T-helper 17 cell (primary cell): Measurements from ENCODE around the gene IARS1. TPM values are rescaled to one million over a fixed set of nuclear protein-coding genes. Genes with fewer than 3 reads are reported as not detected.

ENCODE experiments used
- ATAC-seq: fragments of 150-1000 bp; cut with Tn5 transposase; 2 replicates; pipeline ENCODE4 v1.10.0; 2021; ENCODE audit warnings: mild to moderate bottlenecking, moderate library complexity
- DNase-seq, 3 donors: peaks; one replicate each; pipeline versions ENCODE4 v3.0.0 to v3.0.0-alpha.2; 2020 to 2021
- H3K9me3 ChIP-seq: one replicate; pipeline ENCODE4 v1.7.0; 2013; ENCODE audit warnings: low read length, mild to moderate bottlenecking; ENCODE audit not compliant: control insufficient read depth, poor library complexity, severe bottlenecking
- H3K27ac Mint-ChIP-seq: one replicate; pipeline ENCODE4 v1.8.0; 2022; ENCODE audit warnings: mild to moderate bottlenecking, moderate library complexity, mixed read lengths
- H3K27me3 Mint-ChIP-seq: one replicate; pipeline ENCODE4 v1.8.0; 2022; ENCODE audit warnings: mixed read lengths
- H3K36me3 Mint-ChIP-seq: one replicate; pipeline ENCODE4 v1.8.0; 2022; ENCODE audit warnings: low read depth, mixed read lengths
- H3K4me1 Mint-ChIP-seq: one replicate; pipeline ENCODE4 v1.8.0; 2022; ENCODE audit warnings: mild to moderate bottlenecking, mixed read lengths
- H3K4me3 Mint-ChIP-seq: one replicate; pipeline ENCODE4 v1.8.0; 2022; ENCODE audit warnings: mild to moderate bottlenecking, moderate library complexity, mixed read lengths
- total RNA-seq, 4 donors: library from RNA in 2 of 4; stranded (reverse) in 2 of 4; gene quantifications; one replicate each; pipeline ENCODE4 v1.2.3 and lab custom pipeline; 2022 to 2026

Gene IARS1
- total RNA-seq, 2 donors from 2014 or later, result 68.5 to 75.8 TPM

DNA sequence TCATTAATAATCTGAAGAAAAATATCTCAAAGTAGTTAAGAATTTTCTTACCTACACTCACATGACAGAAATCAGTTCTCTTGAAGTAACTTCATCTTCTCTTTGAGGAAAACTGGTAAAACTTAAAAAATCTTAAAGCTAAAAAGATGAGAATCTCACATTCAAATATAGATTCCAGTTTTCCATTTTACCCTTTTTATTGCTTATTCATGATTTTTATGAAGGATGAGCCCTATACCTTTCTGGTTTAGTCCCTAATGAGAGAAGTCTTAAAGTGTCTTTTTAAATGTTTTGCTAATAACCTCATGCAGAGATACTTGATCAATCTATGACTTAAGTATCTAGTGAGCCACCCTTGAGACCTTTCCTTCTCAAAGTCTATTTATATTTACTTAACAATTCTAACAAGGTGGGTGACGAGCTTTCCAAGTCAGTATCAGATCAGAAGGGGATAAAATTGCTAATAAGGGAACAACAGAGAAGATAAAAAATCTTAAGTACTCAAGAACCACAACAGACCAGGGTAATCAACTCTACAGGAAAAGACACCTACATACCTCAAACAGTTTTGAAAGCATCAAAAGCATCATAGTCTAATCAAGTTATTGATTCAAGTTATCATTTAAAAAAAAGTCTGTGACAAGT, 2.6 kb downstream of the IARS1 start:
- ATAC-seq, result no peak
- Mint-ChIP-seq H3K4me1 (peaks cover 37% of the 10 kb centered on the region), H3K36me3 (peaks cover 2% of the 10 kb centered on the region), H3K27me3 (no peaks in the 10 kb centered on the region), H3K27ac (peak overlapping the region; percentile 88), H3K4me3 (no peak overlapping the region)
- no peak for DNase-seq
- H3K9me3 ChIP-seq, result no peaks in the 10 kb centered on the region

DNA sequence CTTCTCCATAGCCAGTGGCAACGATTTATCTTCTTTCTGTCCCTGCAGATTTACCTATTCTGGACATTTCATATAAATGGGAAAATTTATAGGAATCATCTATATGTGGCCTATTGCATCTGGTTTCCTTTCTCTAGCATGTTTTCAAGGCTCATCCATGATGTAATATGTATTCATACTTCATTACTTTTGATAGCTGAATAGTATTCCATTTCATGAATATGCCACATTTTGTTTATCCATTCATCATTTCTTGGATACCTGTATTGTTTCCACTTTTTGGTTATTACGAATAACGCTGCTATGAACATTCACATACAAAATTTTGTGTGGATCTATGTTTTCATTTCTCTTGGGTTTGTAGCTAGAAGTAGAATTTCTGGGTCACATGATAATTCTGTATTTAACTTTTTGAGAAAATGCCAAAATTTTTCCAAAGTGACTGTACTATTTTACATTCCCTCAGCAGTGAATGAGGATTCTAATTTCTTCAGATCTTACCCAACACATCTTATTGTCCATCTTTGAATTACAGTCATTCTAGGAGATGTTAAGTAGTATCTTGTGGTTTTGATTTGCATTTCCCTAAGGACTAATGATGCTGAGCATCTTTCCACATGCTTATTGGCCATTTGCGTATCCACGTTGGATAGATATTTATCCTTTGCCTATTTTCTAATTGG, 3.6 kb downstream of the IARS1 start:
- H3K9me3 ChIP-seq, result no peaks in the 10 kb centered on the region
- Mint-ChIP-seq H3K27me3 (no peaks in the 10 kb centered on the region), H3K27ac (peak overlapping the region; percentile 88), H3K4me3 (no peak overlapping the region), H3K36me3 (peaks cover 2% of the 10 kb centered on the region), H3K4me1 (peaks cover 33% of the 10 kb centered on the region)
- ATAC-seq (no peak), DNase-seq (no peak)

DNA sequence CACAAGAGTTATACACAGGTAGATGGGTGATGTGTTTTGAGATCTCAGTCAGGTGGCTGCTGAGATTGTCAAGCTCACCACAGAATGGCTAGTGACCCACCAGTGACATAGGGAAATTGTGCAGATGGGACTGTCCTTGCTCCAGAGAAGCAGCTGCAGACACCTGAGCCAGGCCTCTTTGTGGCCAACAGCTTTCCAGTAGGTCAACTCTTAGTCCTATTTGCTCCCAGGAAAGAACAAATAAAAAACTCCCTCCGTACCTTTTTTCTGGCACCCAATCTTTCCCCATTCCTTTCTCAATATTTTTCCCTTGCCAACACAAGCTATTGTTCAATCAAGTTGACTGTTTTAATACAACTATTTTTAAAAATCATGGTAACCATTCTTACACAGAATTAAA, 14.2 kb downstream of the IARS1 start:
- peaks cover 8% of the 10 kb centered on the region for H3K36me3 Mint-ChIP-seq
- H3K27ac Mint-ChIP-seq, result no peak overlapping the region
- no peaks in the 10 kb centered on the region for H3K27me3 Mint-ChIP-seq
- no peaks in the 10 kb centered on the region for H3K9me3 ChIP-seq
- H3K4me1 Mint-ChIP-seq, result peaks cover 19% of the 10 kb centered on the region
- no peak for ATAC-seq
- H3K4me3 Mint-ChIP-seq, result no peak overlapping the region
- no peak for DNase-seq

DNA sequence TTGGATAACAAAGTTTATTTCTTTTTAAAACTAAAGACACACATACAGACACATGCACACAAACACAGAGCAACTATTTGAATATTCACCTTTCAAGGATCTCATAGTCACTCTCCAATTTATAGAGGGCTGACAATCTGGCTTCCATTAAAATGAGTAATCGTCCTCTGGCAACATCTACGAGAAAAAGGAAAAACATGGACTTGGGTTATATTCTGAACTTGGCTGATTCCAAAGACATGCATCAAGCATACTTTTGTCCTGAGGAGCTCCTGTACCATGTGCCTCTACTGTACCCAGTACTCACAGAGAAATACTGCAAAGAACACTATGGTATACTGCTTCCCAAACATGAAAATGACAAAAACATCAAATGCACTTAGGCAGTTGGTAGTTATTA, 15.4 kb downstream of the IARS1 start:
- H3K9me3 ChIP-seq, result no peaks in the 10 kb centered on the region
- ATAC-seq (no peak), DNase-seq (no peak)
- no peak overlapping the region for H3K4me3 Mint-ChIP-seq
- peaks cover 8% of the 10 kb centered on the region for H3K36me3 Mint-ChIP-seq
- peak overlapping the region; percentile 88 for H3K27ac Mint-ChIP-seq
- H3K27me3 Mint-ChIP-seq, result no peaks in the 10 kb centered on the region
- peaks cover 19% of the 10 kb centered on the region for H3K4me1 Mint-ChIP-seq

DNA sequence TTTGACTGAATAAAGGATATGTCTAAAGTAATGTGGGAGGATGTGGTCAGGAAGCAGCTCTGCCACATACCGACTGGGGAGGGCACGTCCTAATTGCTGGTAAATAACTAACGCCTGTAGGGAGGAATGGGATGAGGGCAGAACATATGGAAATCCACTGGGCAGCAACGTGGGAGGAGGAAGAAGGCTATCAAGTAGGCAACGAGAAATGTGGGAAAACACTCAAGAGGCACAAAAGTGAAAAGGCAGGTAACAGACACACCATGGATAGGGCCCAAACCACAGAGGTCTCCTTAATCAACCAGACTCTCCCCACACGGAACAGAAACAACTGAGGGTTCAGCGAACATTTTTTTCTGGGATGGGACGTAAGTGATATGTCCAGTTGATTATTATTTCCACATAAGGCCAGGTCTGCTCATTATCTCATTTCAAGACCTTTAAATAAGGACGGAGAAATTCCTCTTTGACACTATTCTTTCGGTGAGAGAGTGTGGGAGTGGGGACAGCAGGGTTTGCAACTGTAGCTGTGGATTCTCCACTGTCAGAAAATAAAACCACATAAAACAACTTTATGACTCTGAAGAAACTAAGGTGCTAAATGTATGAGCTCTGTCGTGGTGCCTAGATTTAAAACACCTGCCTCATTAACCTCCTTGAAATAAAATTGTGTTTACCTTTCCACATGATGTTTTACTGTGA, 17.0 kb downstream of the IARS1 start:
- peak overlapping the region; percentile 85 for H3K4me3 Mint-ChIP-seq
- peak overlapping the region; percentile 88 for H3K27ac Mint-ChIP-seq
- DNase-seq, result no peak
- peaks cover 19% of the 10 kb centered on the region for H3K4me1 Mint-ChIP-seq
- peak; percentile 54 for ATAC-seq
- no peaks in the 10 kb centered on the region for H3K9me3 ChIP-seq
- H3K36me3 Mint-ChIP-seq, result peaks cover 8% of the 10 kb centered on the region
- H3K27me3 Mint-ChIP-seq, result no peaks in the 10 kb centered on the region

DNA sequence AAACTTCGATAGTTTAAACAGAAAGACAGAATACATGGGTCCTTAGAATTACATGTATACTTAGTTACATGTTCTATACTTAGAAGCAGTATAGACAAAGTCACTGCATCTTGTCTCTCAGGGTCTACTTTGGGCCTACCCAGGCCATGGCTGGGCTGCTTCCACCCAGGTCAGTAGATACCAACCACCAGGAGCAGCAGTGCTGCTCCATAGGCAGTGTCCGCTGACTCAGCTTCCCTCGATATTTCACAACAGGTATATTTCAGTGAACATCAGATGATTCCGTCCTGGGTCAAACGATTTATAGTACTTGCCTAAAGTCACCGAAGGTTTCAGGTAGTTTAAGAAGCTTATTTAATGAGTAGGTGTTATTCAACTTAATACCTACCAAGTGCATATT, 18.0 kb downstream of the IARS1 start:
- Mint-ChIP-seq H3K4me1 (peaks cover 19% of the 10 kb centered on the region), H3K27ac (peak overlapping the region; percentile 88), H3K4me3 (no peak overlapping the region), H3K27me3 (no peaks in the 10 kb centered on the region), H3K36me3 (peaks cover 8% of the 10 kb centered on the region)
- H3K9me3 ChIP-seq, result no peaks in the 10 kb centered on the region
- DNase-seq (no peak), ATAC-seq (no peak)

DNA sequence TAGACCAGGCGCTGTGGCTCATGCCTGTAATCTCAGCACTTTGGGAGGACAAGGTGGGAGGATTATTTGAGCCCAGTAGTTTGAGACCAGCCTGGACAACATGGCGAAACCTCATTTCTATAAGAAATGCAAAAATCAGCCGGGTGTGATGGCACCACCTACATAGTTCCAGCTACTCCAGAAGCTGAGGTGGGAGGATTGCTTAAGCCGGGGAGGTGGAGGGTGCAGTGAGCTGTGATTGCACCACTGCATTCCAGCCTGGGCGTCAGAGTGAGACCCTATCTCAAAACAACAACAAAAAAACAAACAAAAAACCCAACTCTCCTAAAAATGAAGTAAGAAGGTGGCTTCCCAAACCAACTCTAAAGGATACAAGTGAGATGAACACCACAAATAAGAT, 23.0 kb downstream of the IARS1 start:
- H3K9me3 ChIP-seq, result no peaks in the 10 kb centered on the region
- Mint-ChIP-seq H3K4me3 (no peak overlapping the region), H3K36me3 (peaks cover 10% of the 10 kb centered on the region), H3K4me1 (peaks cover 3% of the 10 kb centered on the region), H3K27ac (no peak overlapping the region), H3K27me3 (no peaks in the 10 kb centered on the region)
- ATAC-seq, result no peak
- no peak for DNase-seq

DNA sequence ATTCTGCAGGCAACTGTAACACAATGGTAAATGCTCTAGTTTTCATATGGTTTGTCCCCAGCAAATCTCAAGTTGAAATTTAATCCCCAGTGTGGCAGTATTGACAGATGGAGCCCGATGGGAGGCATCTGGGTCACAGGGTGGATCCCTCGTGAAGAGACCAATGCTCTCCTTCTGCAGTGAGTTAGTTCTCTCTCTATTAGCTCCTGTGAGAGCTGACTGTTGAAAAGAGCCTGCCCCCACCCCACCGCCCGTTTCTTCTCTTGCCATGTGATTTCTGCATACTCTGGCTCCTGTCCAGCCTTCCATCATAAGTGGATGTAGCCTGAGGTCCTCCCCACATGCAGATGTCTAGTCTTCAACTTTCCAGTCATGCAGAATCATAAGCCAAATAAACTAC, 27.0 kb downstream of the IARS1 start:
- H3K9me3 ChIP-seq, result no peaks in the 10 kb centered on the region
- H3K4me3 Mint-ChIP-seq, result no peak overlapping the region
- no peak overlapping the region for H3K27ac Mint-ChIP-seq
- no peaks in the 10 kb centered on the region for H3K27me3 Mint-ChIP-seq
- no peak for ATAC-seq
- DNase-seq, result no peak
- H3K36me3 Mint-ChIP-seq, result peaks cover 12% of the 10 kb centered on the region
- H3K4me1 Mint-ChIP-seq, result peaks cover 5% of the 10 kb centered on the region

DNA sequence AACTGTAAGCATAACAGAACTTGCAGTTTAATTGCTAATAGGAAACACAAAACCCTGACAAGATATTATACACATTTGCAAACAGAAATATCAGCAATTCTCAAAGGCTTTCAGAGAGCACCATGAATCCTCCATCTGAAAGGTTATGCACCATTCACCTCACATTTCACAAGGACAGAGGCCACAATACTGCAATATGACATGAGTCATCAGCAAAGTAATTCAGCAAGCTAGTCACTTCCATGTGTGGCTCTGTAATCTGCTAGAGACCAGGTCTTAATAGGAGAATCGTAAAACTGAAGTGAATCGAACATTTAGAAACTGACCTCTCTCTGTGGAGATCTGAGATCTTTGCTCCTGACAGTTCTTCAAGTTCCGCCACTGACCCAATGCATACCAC, 28.3 kb downstream of the IARS1 start:
- Mint-ChIP-seq H3K27me3 (no peaks in the 10 kb centered on the region), H3K4me1 (peaks cover 5% of the 10 kb centered on the region), H3K36me3 (peaks cover 12% of the 10 kb centered on the region), H3K27ac (no peak overlapping the region), H3K4me3 (no peak overlapping the region)
- ATAC-seq, result no peak
- no peaks in the 10 kb centered on the region for H3K9me3 ChIP-seq
- DNase-seq, result no peak

DNA sequence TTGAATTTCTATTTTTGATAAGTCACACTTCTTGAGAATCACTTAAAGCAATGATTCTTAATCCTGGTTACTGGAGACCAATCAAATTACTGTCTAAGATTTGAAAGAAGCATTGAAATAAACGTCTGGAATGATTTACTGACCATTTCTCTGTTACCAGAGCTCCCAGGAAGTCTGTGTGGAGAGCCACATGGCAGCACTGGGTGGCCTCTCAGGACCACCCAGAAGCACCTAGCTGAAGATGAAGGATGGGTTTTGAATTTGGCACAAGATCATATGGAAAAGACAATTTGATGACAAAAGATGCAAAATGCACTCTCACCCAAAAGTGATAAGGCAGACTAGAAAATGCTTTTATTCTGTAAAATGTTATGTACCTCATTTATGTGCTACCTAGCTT, 30.4 kb downstream of the IARS1 start:
- Mint-ChIP-seq H3K36me3 (peaks cover 6% of the 10 kb centered on the region), H3K4me1 (peaks cover 2% of the 10 kb centered on the region), H3K27ac (no peak overlapping the region), H3K4me3 (no peak overlapping the region), H3K27me3 (no peaks in the 10 kb centered on the region)
- DNase-seq, result no peak
- no peaks in the 10 kb centered on the region for H3K9me3 ChIP-seq
- no peak for ATAC-seq

DNA sequence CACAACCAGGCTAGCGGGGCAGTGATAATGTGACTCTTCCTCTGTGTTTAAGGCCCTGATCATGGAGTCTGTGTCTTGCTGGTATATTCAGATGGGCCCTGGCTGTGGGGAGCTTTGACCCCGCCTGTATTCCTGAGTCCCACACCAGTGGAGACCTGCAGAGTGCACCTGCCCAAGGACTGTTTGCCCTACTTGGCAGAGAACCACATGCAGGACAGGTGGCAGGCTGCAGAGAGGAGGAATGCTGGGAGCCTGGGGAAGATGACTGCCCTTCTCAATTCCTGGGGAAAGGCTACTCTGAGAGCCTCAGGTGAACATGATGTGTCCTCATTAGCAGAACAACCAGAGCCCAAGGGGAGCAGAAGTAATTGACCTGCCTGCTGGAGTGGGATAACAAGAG, 36.2 kb downstream of the IARS1 start:
- no peak overlapping the region for H3K4me3 Mint-ChIP-seq
- H3K27me3 Mint-ChIP-seq, result no peaks in the 10 kb centered on the region
- no peaks in the 10 kb centered on the region for H3K9me3 ChIP-seq
- H3K36me3 Mint-ChIP-seq, result no peaks in the 10 kb centered on the region
- H3K27ac Mint-ChIP-seq, result no peak overlapping the region
- no peak for ATAC-seq
- no peaks in the 10 kb centered on the region for H3K4me1 Mint-ChIP-seq
- DNase-seq, result no peak

DNA sequence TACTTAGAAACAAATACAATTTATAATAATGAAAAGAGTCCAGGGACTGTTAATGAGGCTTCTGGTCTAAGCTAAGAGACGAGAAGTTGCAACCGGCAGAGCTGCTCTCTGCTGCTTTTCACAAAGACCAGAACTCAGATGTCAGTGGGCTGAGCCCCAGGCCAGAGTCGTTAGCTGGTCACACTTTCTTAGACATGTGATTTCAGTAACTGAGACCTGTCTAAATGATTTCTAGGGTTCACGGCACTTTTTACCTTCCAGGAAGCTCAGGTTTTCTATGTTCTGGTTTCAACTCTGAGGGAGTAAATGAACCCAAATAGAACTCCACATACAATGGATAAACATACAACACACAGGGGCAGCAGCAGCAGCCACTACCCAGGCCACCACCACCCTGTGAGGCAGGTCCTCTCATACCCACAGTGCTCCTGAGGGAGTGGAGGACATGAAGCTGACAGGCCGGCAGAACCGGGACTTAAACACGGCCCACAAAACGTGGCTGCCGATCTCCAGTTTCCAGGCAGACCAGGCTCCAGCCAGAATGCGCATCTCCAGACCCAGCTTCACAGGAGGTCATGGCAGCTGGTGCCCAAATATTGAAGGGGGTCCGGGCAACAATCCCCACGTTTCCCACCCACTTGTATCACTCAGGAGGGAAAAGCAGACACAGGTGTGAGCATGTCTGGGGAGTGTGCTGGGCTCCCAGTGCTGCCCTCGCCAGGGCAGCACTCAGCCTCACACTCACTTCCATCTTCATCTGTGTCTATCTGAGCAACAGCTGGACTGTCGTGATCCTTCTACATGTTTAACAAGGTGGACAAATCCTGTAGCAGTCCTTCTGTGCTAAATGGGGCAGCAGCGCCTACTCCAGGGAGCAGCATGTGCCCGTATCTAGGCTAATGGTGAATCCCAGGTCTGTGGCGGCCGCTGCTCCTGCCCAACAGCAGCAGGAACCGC, 38.8 kb downstream of the IARS1 start:
- no peaks in the 10 kb centered on the region for H3K27me3 Mint-ChIP-seq
- ATAC-seq (no peak), DNase-seq (no peak)
- no peaks in the 10 kb centered on the region for H3K4me1 Mint-ChIP-seq
- H3K27ac Mint-ChIP-seq, result no peak overlapping the region
- no peak overlapping the region for H3K4me3 Mint-ChIP-seq
- no peaks in the 10 kb centered on the region for H3K36me3 Mint-ChIP-seq
- no peaks in the 10 kb centered on the region for H3K9me3 ChIP-seq

DNA sequence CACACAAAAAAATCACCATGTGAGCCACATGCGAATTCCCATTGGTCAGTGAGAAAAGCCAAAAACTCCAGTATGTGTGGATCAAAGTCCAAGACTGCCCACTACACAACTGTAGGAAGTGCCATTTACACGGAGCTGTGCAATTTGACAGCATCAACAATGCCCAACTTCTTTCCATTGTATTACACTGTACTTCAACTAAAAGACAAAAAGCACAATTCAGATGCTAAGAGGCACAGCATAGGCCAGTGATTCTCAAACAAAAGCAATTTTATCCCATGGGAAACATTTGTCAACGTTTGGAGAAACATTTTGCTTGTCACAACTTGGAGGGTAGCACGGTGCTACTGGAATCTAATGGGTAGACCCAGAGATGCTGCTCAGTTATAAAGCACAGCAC, 39.8 kb downstream of the IARS1 start:
- H3K27ac Mint-ChIP-seq, result no peak overlapping the region
- no peaks in the 10 kb centered on the region for H3K4me1 Mint-ChIP-seq
- no peak overlapping the region for H3K4me3 Mint-ChIP-seq
- no peaks in the 10 kb centered on the region for H3K27me3 Mint-ChIP-seq
- ATAC-seq (no peak), DNase-seq (no peak)
- no peaks in the 10 kb centered on the region for H3K9me3 ChIP-seq
- peaks cover 2% of the 10 kb centered on the region for H3K36me3 Mint-ChIP-seq
